Panc1 (cell line): Measurements from ENCODE around the gene FDXR. TPM values are rescaled to one million over a fixed set of nuclear protein-coding genes. Genes with fewer than 3 reads are reported as not detected.
A peak's percentile ranks its signal among the peaks of the same experiment; 100 is the strongest.

ENCODE experiments used
- ATAC-seq: fragments of 200-7000 bp; cut with Tn5 transposase; 2 replicates; pipeline ENCODE4 v1.9.1; 2020; ENCODE audit warnings: mild to moderate bottlenecking, moderate library complexity
- BruUV-seq: library from RNA; stranded (reverse); fragments of 400-500 nt; replicated peaks from 2 replicates; lab custom pipeline; 2021; lab: Mats Ljungman, UMichigan
- CTCF ChIA-PET: fragments of 300-600 bp; sonication (Branson Sonifier 250); formaldehyde crosslinking; loops from one replicate; lab custom pipeline; 2022; ENCODE audit warnings: antibody characterized with exemption; lab: Charles Lee
- POLR2A ChIA-PET: fragments of 300-600 bp; sonication (Branson Sonifier 250); formaldehyde crosslinking; loops from one replicate; lab custom pipeline; 2022; ENCODE audit warnings: antibody characterized with exemption; lab: Charles Lee
- DNase-seq: peaks from one replicate; pipeline ENCODE4 v3.0.0-alpha.2; 2010; ENCODE audit warnings: low read depth, low spot score
- H3K27ac ChIP-seq: 2 replicates; pipeline ENCODE4 v1.5.1; 2011; ENCODE audit warnings: mild to moderate bottlenecking, low read length, inconsistent platforms
- H3K27me3 ChIP-seq: fragments of 200-500 bp; sonication (Bioruptor generic); 2 replicates; pipeline ENCODE4 v1.6.0; 2014; ENCODE audit warnings: low read length, inconsistent platforms; ENCODE audit not compliant: control insufficient read depth, insufficient read depth
- H3K36me3 ChIP-seq: fragments of 200-500 bp; sonication (Bioruptor generic); 2 replicates; pipeline ENCODE4 v1.5.1; 2014; ENCODE audit warnings: inconsistent platforms, mild to moderate bottlenecking, low read length, moderate library complexity; ENCODE audit not compliant: control insufficient read depth, insufficient read depth
- H3K4me1 ChIP-seq: 2 replicates; pipeline ENCODE4 v1.5.1; 2011; ENCODE audit warnings: inconsistent platforms, mild to moderate bottlenecking, low read length, moderate library complexity; ENCODE audit not compliant: control insufficient read depth, insufficient read depth
- H3K4me3 ChIP-seq, 2 experiments: 2 replicates each; pipeline ENCODE4 v1.5.1; 2011 to 2012; ENCODE audit warnings: low read depth in 2 of 2, low read length in 2 of 2, mild to moderate bottlenecking in 2 of 2, inconsistent platforms in 1 of 2, moderate library complexity in 1 of 2
- H3K9me3 ChIP-seq: fragments of 200-500 bp; sonication (Bioruptor generic); 2 replicates; pipeline ENCODE4 v1.5.1; 2014; ENCODE audit warnings: low read depth, mild to moderate bottlenecking, inconsistent platforms, low read length, moderate library complexity; ENCODE audit not compliant: control insufficient read depth, insufficient read depth
- POLR2AphosphoS5 ChIP-seq: IDR thresholded peaks from 2 replicates; pipeline ENCODE4 v1.6.1; 2012; ENCODE audit warnings: mild to moderate bottlenecking, low read depth, low read length, moderate library complexity
- REST ChIP-seq, 2 experiments: IDR thresholded peaks; 2 replicates each; pipeline ENCODE4 v1.6.1; 2011 to 2012; ENCODE audit warnings: low read depth in 2 of 2, control low read depth in 1 of 2, low read length in 1 of 2, mild to moderate bottlenecking in 1 of 2, moderate library complexity in 1 of 2; ENCODE audit not compliant: insufficient read depth in 1 of 2
- SIN3A ChIP-seq: IDR thresholded peaks from 2 replicates; pipeline ENCODE4 v1.6.1; 2012; ENCODE audit warnings: low read depth, mild to moderate bottlenecking, low read length, moderate library complexity, borderline replicate concordance; ENCODE audit not compliant: insufficient read depth
- TCF7L2 ChIP-seq: IDR thresholded peaks from 2 replicates; pipeline ENCODE4 v1.6.1; 2011; ENCODE audit warnings: mild to moderate bottlenecking, low read depth, low read length, inconsistent platforms
- in situ Hi-C: cut with HindIII; loops from 2 replicates; pipeline ENCODE4 v1.10.0; 2016; ENCODE audit warnings: low sequenced_read_pairs, low pct_unique_long_range_greater_than_20kb
- intact Hi-C: fragments of 100-400 bp; cut with micrococcal nuclease; formaldehyde crosslinking; loops from one replicate; pipeline ENCODE4 v1.10.0; 2022; ENCODE audit not compliant: unreplicated experiment
- total RNA-seq: library from RNA; stranded (reverse); gene quantifications from one replicate; pipeline ENCODE4 v1.2.1, GENCODE V29; 2021; ENCODE audit not compliant: unreplicated experiment
- TF ChIP-seq, protein P1 (sequence below): fragments of 450-650 bp; IDR thresholded peaks from 2 replicates; pipeline ENCODE4 v1.5.1; 2017; ENCODE audit warnings: mild to moderate bottlenecking

The FDXR gene
- total RNA-seq, 1 experiment from 2014 or later, result 21.8 TPM

DNA sequence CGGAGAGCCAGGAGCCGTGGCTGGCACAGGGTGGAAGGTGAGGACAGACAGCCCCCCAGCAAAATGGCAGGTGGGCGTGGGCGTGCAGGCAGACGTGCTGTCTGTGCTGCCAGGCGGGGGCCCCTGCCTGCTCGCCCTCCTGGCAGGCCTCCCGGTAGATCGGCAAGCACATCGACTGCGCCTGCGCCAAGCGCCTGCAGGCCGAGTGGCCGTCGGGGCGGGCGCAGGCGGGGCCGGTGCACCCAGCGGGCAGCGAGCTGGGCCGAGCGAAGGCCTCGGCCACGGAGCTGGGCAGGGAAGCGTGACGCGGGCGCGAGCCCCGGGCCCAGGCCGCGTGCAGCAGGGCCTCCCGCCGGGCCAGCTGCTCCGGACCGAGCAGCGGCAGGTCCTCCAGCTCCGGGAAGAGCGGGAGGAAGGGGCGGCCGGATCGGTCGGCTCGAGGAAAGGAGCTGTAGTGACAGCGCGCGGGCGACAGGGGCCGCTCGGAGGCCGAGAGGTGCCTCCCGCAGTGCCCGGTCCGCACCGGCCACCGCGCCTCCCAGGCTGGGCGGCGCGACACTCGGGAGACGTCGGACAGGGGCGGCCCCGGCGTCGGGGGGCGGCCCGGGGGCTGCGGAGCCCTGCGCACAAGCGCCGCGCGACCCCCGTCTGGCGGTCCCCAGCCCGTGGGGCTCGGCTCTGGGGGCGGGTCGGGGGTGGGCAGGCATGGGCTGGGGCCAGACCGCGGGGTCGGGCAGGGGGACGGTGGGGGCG lies 30.0 kb downstream of the FDXR start:
- ChIA-PET CTCF (interaction anchor here (0.5 to 1.8 kb wide), 15 partner anchors 8 to 682 kb away, joined by 3 to 24 read pairs (median 6); partner anchors contain the start of genes FDXR, GRIN2C and LLGL2), POLR2A (interaction anchor here (0.6 kb wide), 2 partner anchors 20 to 25 kb away, joined by 5 read pairs; no protein-coding TSS in a partner anchor)
- no TSS peak for BruUV-seq
- ATAC-seq (peak; percentile 91), DNase-seq (no peak)
- H3K27ac ChIP-seq, result peak overlapping the region; percentile 66
- no peak for TF ChIP-seq REST (IDR thresholded peaks at IDR 0.05; ENCODE audit: insufficient read depth in 1 of 2, low read depth in 2 of 2, low read length in 1 of 2)
- TF ChIP-seq POLR2AphosphoS5, result 0 out of 2 replicates have a peak, but pooled peaks have one; percentile 16
- TF ChIP-seq TCF7L2, result no peak
- no peak for TF ChIP-seq SIN3A
- TF ChIP-seq, protein P1, sequence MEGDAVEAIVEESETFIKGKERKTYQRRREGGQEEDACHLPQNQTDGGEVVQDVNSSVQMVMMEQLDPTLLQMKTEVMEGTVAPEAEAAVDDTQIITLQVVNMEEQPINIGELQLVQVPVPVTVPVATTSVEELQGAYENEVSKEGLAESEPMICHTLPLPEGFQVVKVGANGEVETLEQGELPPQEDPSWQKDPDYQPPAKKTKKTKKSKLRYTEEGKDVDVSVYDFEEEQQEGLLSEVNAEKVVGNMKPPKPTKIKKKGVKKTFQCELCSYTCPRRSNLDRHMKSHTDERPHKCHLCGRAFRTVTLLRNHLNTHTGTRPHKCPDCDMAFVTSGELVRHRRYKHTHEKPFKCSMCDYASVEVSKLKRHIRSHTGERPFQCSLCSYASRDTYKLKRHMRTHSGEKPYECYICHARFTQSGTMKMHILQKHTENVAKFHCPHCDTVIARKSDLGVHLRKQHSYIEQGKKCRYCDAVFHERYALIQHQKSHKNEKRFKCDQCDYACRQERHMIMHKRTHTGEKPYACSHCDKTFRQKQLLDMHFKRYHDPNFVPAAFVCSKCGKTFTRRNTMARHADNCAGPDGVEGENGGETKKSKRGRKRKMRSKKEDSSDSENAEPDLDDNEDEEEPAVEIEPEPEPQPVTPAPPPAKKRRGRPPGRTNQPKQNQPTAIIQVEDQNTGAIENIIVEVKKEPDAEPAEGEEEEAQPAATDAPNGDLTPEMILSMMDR, result peak; percentile 94
- in situ Hi-C loops (no loop called here), intact Hi-C loops (no loop called here)
- H3K27me3 ChIP-seq, result no peaks in the 10 kb centered on the region
- H3K9me3 ChIP-seq, result no peaks in the 10 kb centered on the region
- H3K4me3 ChIP-seq, result peak overlapping the region; percentile 50 to 52
- peaks cover 12% of the 10 kb centered on the region for H3K4me1 ChIP-seq
- H3K36me3 ChIP-seq, result no peaks in the 10 kb centered on the region

- H3K27me3 ChIP-seq, result no peaks in the 10 kb centered on the region
- in situ Hi-C loops, result no loop called here
- ChIA-PET POLR2A (no interaction called here), CTCF (interaction anchor here (0.5 to 1.8 kb wide), 11 partner anchors 12 to 683 kb away, joined by 3 to 24 read pairs (median 6); partner anchors contain the start of genes FDXR, GRIN2C and LLGL2)
- peak overlapping the region; percentile 30 to 52 for H3K4me3 ChIP-seq
- DNase-seq (no peak), ATAC-seq (peak; percentile 43)
- peaks cover 12% of the 10 kb centered on the region for H3K4me1 ChIP-seq
- H3K36me3 ChIP-seq, result no peaks in the 10 kb centered on the region
- intact Hi-C loops, result no loop called here
- no peak for TF ChIP-seq TCF7L2
- TF ChIP-seq REST (IDR thresholded peaks at IDR 0.05; ENCODE audit: insufficient read depth in 1 of 2, low read depth in 2 of 2, low read length in 1 of 2), result no peak
- no peak for TF ChIP-seq SIN3A
- TF ChIP-seq, protein P1, result no peak
- no peak for TF ChIP-seq POLR2AphosphoS5
- H3K27ac ChIP-seq, result peak overlapping the region; percentile 66
- H3K9me3 ChIP-seq, result no peaks in the 10 kb centered on the region
- no TSS peak for BruUV-seq
Observed at GRCh38 chr17:74842146-74842598, 30.6 kb downstream of the FDXR start.
